ENCODE results near the gene SIGLEC7.

Gene SIGLEC7

DNA sequence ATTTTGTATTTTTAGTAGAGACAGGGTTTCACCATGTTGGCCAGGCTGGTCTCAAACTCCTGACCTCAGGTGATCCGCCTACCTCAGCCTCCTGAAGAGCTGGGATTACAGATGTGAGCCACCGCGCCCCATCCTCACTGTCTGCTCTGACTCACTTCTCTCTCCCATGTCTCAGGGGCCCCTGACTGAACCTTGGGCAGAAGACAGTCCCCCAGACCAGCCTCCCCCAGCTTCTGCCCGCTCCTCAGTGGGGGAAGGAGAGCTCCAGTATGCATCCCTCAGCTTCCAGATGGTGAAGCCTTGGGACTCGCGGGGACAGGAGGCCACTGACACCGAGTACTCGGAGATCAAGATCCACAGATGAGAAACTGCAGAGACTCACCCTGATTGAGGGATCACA, 12.4 kb upstream of the SIGLEC7 start:
- no peaks in the 10 kb centered on the region for H3K79me2 ChIP-seq (ENCODE audit: control insufficient read depth, insufficient read depth, low read length)
- no peak overlapping the region for H3K4ac ChIP-seq (ENCODE audit: low read depth, low read length)
- H3K79me1 ChIP-seq (ENCODE audit: low read length): no peaks in the 10 kb centered on the region
- H3K4me1 ChIP-seq (ENCODE audit: control insufficient read depth, low read depth, low read length): no peaks in the 10 kb centered on the region
- H2BK15ac ChIP-seq (replicated peaks; ENCODE audit: low read depth): no peak overlapping the region
- H3K36me3 ChIP-seq (ENCODE audit: control insufficient read depth, insufficient read depth, low read length): no peaks in the 10 kb centered on the region
- H3K4me2 ChIP-seq (ENCODE audit: low read length): no peak overlapping the region
- no peak overlapping the region for H3K27ac ChIP-seq (ENCODE audit: low read depth, low read length)
- H3K56ac ChIP-seq (ENCODE audit: low read length): no peak overlapping the region
- no peaks in the 10 kb centered on the region for H3K27me3 ChIP-seq (ENCODE audit: insufficient read depth, low read length, poor library complexity)
- no peak overlapping the region for H2BK5ac ChIP-seq (ENCODE audit: low read length)
- H2BK120ac ChIP-seq (ENCODE audit: low read depth, low read length): no peak overlapping the region
- no peak overlapping the region for H3K4me3 ChIP-seq (ENCODE audit: low read length)
- H4K5ac ChIP-seq (ENCODE audit: low read length): no peak overlapping the region
- H3K9ac ChIP-seq (ENCODE audit: low read length): no peak overlapping the region
- no peak overlapping the region for H3K23ac ChIP-seq (ENCODE audit: low read length)
- no CpG with 5 or more reads among the region's 8 CpGs for WGBS (ENCODE audit: extremely low coverage, insufficient coverage, low lambda C conversion rate)
- DNase-seq: no peak
- H4K8ac ChIP-seq (ENCODE audit: low read depth, low read length): no peak overlapping the region
- no peak overlapping the region for H2AK5ac ChIP-seq (ENCODE audit: low read length)
- H3K18ac ChIP-seq (ENCODE audit: low read length): no peak overlapping the region

- Histone ChIP-seq H3K23ac (ENCODE audit: low read length) (no peak overlapping the region), H3K4ac (ENCODE audit: low read depth, low read length) (no peak overlapping the region), H3K4me3 (ENCODE audit: low read length) (no peak overlapping the region), H3K36me3 (ENCODE audit: control insufficient read depth, insufficient read depth, low read length) (no peaks in the 10 kb centered on the region), H3K79me1 (ENCODE audit: low read length) (no peaks in the 10 kb centered on the region), H4K8ac (ENCODE audit: low read depth, low read length) (no peak overlapping the region), H3K4me1 (ENCODE audit: control insufficient read depth, low read depth, low read length) (no peaks in the 10 kb centered on the region), H2BK15ac (replicated peaks; ENCODE audit: low read depth) (no peak overlapping the region), H3K56ac (ENCODE audit: low read length) (no peak overlapping the region), H2BK5ac (ENCODE audit: low read length) (no peak overlapping the region), H3K79me2 (ENCODE audit: control insufficient read depth, insufficient read depth, low read length) (no peaks in the 10 kb centered on the region), H3K9ac (ENCODE audit: low read length) (no peak overlapping the region), H3K18ac (ENCODE audit: low read length) (no peak overlapping the region), H2BK120ac (ENCODE audit: low read depth, low read length) (no peak overlapping the region), H3K27ac (ENCODE audit: low read depth, low read length) (no peak overlapping the region), H3K27me3 (ENCODE audit: insufficient read depth, low read length, poor library complexity) (no peaks in the 10 kb centered on the region), H2AK5ac (ENCODE audit: low read length) (no peak overlapping the region), H3K4me2 (ENCODE audit: low read length) (no peak overlapping the region), H4K5ac (ENCODE audit: low read length) (no peak overlapping the region)
- WGBS (ENCODE audit: extremely low coverage, insufficient coverage, low lambda C conversion rate): no CpG with 5 or more reads among the region's 24 CpGs
- peak; percentile 38 for DNase-seq
Observed at GRCh38 chr19:51131780-51132680, 10.1 kb upstream of the SIGLEC7 start.

- no CpG with 5 or more reads among the region's 5 CpGs for WGBS (ENCODE audit: extremely low coverage, insufficient coverage, low lambda C conversion rate)
- Histone ChIP-seq H3K18ac (ENCODE audit: low read length) (no peak overlapping the region), H3K4ac (ENCODE audit: low read depth, low read length) (no peak overlapping the region), H4K5ac (ENCODE audit: low read length) (no peak overlapping the region), H3K79me2 (ENCODE audit: control insufficient read depth, insufficient read depth, low read length) (no peaks in the 10 kb centered on the region), H3K36me3 (ENCODE audit: control insufficient read depth, insufficient read depth, low read length) (no peaks in the 10 kb centered on the region), H3K27me3 (ENCODE audit: insufficient read depth, low read length, poor library complexity) (no peaks in the 10 kb centered on the region), H4K8ac (ENCODE audit: low read depth, low read length) (no peak overlapping the region), H3K9ac (ENCODE audit: low read length) (no peak overlapping the region), H3K4me1 (ENCODE audit: control insufficient read depth, low read depth, low read length) (no peaks in the 10 kb centered on the region), H3K23ac (ENCODE audit: low read length) (no peak overlapping the region), H3K79me1 (ENCODE audit: low read length) (no peaks in the 10 kb centered on the region), H3K27ac (ENCODE audit: low read depth, low read length) (no peak overlapping the region), H2BK15ac (replicated peaks; ENCODE audit: low read depth) (no peak overlapping the region), H3K4me2 (ENCODE audit: low read length) (no peak overlapping the region), H3K4me3 (ENCODE audit: low read length) (no peak overlapping the region), H2BK120ac (ENCODE audit: low read depth, low read length) (no peak overlapping the region), H2AK5ac (ENCODE audit: low read length) (no peak overlapping the region), H3K56ac (ENCODE audit: low read length) (no peak overlapping the region), H2BK5ac (ENCODE audit: low read length) (no peak overlapping the region)
- DNase-seq: no peak
Observed at GRCh38 chr19:51135004-51135403, 7.1 kb upstream of the SIGLEC7 start.

DNA sequence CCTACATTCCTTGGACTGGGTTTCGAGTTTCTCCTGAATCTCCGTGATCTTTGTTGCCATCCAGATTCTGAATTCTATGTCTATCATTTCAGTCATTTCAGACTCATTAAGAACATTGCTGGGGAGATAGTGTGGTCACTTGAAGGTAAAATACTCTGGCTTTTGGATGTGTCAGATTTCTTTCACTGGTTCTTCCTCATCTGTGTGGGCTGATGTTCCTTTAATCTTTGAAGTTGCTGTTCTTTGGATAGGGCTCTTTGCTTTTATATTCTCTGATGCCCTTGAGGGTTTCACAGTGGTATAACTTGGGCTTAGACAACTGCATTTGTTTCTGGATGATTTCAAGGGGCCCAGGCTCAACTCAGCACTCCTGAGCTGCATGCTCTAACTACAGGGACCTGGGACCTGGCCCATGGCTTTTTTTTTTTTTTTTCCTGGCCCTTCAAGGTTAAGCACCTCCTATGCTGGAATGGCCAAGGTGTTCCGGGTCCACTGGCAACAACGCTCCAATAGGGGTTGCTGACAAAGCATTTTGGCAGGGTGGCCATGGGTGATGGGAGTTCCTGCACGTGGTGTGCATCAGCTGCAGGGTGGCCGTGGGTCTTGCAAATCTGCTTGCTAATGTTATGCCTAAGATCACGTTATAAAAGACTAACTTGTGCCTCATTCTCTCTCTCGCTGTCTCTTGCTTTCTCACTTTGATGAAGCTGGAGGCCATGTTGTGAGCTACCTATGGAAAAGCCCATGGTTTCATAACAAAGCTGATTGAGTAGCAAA, 5.9 kb upstream of the SIGLEC7 start:
- H3K18ac ChIP-seq (ENCODE audit: low read length): no peak overlapping the region
- DNase-seq: no peak
- no peaks in the 10 kb centered on the region for H3K27me3 ChIP-seq (ENCODE audit: insufficient read depth, low read length, poor library complexity)
- no peak overlapping the region for H3K9ac ChIP-seq (ENCODE audit: low read length)
- H3K56ac ChIP-seq (ENCODE audit: low read length): no peak overlapping the region
- no peak overlapping the region for H3K23ac ChIP-seq (ENCODE audit: low read length)
- no peak overlapping the region for H2BK15ac ChIP-seq (replicated peaks; ENCODE audit: low read depth)
- H2AK5ac ChIP-seq (ENCODE audit: low read length): no peak overlapping the region
- no peak overlapping the region for H3K4me3 ChIP-seq (ENCODE audit: low read length)
- no peak overlapping the region for H3K27ac ChIP-seq (ENCODE audit: low read depth, low read length)
- H3K4me2 ChIP-seq (ENCODE audit: low read length): no peak overlapping the region
- H3K36me3 ChIP-seq (ENCODE audit: control insufficient read depth, insufficient read depth, low read length): no peaks in the 10 kb centered on the region
- no peak overlapping the region for H2BK120ac ChIP-seq (ENCODE audit: low read depth, low read length)
- H4K8ac ChIP-seq (ENCODE audit: low read depth, low read length): no peak overlapping the region
- no peaks in the 10 kb centered on the region for H3K79me2 ChIP-seq (ENCODE audit: control insufficient read depth, insufficient read depth, low read length)
- H3K4ac ChIP-seq (ENCODE audit: low read depth, low read length): no peak overlapping the region
- no peak overlapping the region for H2BK5ac ChIP-seq (ENCODE audit: low read length)
- H3K4me1 ChIP-seq (ENCODE audit: control insufficient read depth, low read depth, low read length): no peaks in the 10 kb centered on the region
- no peak overlapping the region for H4K5ac ChIP-seq (ENCODE audit: low read length)
- no CpG with 5 or more reads among the region's 8 CpGs for WGBS (ENCODE audit: extremely low coverage, insufficient coverage, low lambda C conversion rate)
- no peaks in the 10 kb centered on the region for H3K79me1 ChIP-seq (ENCODE audit: low read length)

- DNase-seq: no peak
- no peak overlapping the region for H3K23ac ChIP-seq (ENCODE audit: low read length)
- H3K79me2 ChIP-seq (ENCODE audit: control insufficient read depth, insufficient read depth, low read length): no peaks in the 10 kb centered on the region
- H3K56ac ChIP-seq (ENCODE audit: low read length): no peak overlapping the region
- H4K8ac ChIP-seq (ENCODE audit: low read depth, low read length): no peak overlapping the region
- no peak overlapping the region for H2AK5ac ChIP-seq (ENCODE audit: low read length)
- H3K36me3 ChIP-seq (ENCODE audit: control insufficient read depth, insufficient read depth, low read length): no peaks in the 10 kb centered on the region
- H2BK15ac ChIP-seq (replicated peaks; ENCODE audit: low read depth): no peak overlapping the region
- no CpG with 5 or more reads among the region's 12 CpGs for WGBS (ENCODE audit: extremely low coverage, insufficient coverage, low lambda C conversion rate)
- H4K5ac ChIP-seq (ENCODE audit: low read length): no peak overlapping the region
- no peak overlapping the region for H3K4me2 ChIP-seq (ENCODE audit: low read length)
- no peak overlapping the region for H3K9ac ChIP-seq (ENCODE audit: low read length)
- H3K79me1 ChIP-seq (ENCODE audit: low read length): no peaks in the 10 kb centered on the region
- no peaks in the 10 kb centered on the region for H3K4me1 ChIP-seq (ENCODE audit: control insufficient read depth, low read depth, low read length)
- no peak overlapping the region for H2BK5ac ChIP-seq (ENCODE audit: low read length)
- no peak overlapping the region for H3K4me3 ChIP-seq (ENCODE audit: low read length)
- no peak overlapping the region for H2BK120ac ChIP-seq (ENCODE audit: low read depth, low read length)
- no peak overlapping the region for H3K27ac ChIP-seq (ENCODE audit: low read depth, low read length)
- no peak overlapping the region for H3K18ac ChIP-seq (ENCODE audit: low read length)
- H3K27me3 ChIP-seq (ENCODE audit: insufficient read depth, low read length, poor library complexity): no peaks in the 10 kb centered on the region
- H3K4ac ChIP-seq (ENCODE audit: low read depth, low read length): no peak overlapping the region
Observed at GRCh38 chr19:51136851-51137551, 5.1 kb upstream of the SIGLEC7 start.
